HL-60 (cell line): ENCODE results near the gene RGS2.

Experiments
- DNase-seq, 2 experiments: peaks; one replicate each; pipeline ENCODE4 v3.0.0-alpha.2; 2010 to 2020; ENCODE audit warnings: low read depth in 1 of 2, low spot score in 1 of 2
- H3K27ac ChIP-seq: fragments of 250-450 bp; sonication (Bioruptor Pico); replicated peaks from 2 replicates; pipeline ENCODE4 v1.5.1; 2020; ENCODE audit warnings: mild to moderate bottlenecking, moderate library complexity
- H3K27me3 ChIP-seq: fragments of 250-450 bp; sonication (Bioruptor Pico); 2 replicates; pipeline ENCODE4 v1.5.1; 2021; ENCODE audit warnings: mild to moderate bottlenecking, moderate library complexity; ENCODE audit not compliant: insufficient read depth, poor library complexity, severe bottlenecking
- H3K4me3 ChIP-seq: replicated peaks from 2 replicates; pipeline ENCODE4 v1.5.1; 2011; ENCODE audit warnings: mild to moderate bottlenecking, control low read depth, low read length; ENCODE audit not compliant: insufficient read depth
- GABPA ChIP-seq: IDR thresholded peaks from 2 replicates; pipeline ENCODE4 v1.6.1; 2012; ENCODE audit warnings: low read depth
- POLR2AphosphoS5 ChIP-seq: IDR thresholded peaks from 2 replicates; pipeline ENCODE4 v1.6.1; 2012; ENCODE audit warnings: low read depth
- SPI1 ChIP-seq: IDR thresholded peaks from 2 replicates; pipeline ENCODE4 v1.6.1; 2012; ENCODE audit warnings: low read depth, mild to moderate bottlenecking, borderline replicate concordance
- TF ChIP-seq, protein P1 (sequence below): IDR thresholded peaks from one replicate; pipeline ENCODE4 v1.5.1; 2011; ENCODE audit warnings: low read length, control low read depth, inconsistent platforms; ENCODE audit not compliant: insufficient read depth
- TF ChIP-seq, protein P2 (sequence below): IDR thresholded peaks from 2 replicates; pipeline ENCODE4 v1.6.1; 2012; ENCODE audit warnings: low read depth; ENCODE audit not compliant: insufficient replicate concordance

The RGS2 gene

DNA sequence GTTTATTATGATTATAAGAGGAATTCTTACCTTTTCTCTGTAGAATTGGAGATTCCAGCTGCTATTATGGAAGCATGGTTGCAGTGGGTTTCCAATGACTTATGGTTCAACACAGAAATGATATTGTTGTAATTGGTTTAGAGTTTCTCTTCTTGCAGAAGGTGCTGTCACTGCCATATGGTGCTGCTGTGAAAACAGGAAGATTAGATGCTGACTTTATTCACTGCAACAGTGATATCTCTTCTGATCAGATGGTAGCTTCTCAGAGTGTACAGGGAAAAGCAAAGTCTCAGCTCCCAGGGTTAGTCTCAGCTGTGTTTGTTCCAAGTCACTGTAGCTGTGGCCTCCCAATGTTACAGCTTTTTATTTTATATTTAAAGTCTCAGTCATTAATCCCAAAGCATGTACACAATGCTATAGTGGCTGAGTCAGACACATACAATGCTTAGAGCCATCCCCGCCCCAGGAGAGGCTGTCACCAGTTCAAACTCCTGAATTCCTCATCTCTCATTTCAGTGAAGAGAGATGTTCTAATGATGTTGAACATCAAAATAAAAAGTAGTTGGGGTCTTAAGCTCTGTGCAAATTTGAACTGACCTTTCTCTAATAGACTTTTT is 42.7 kb upstream of the RGS2 start:
- H3K27ac ChIP-seq: no peak overlapping the region
- DNase-seq: no peak
- TF ChIP-seq, protein P1, sequence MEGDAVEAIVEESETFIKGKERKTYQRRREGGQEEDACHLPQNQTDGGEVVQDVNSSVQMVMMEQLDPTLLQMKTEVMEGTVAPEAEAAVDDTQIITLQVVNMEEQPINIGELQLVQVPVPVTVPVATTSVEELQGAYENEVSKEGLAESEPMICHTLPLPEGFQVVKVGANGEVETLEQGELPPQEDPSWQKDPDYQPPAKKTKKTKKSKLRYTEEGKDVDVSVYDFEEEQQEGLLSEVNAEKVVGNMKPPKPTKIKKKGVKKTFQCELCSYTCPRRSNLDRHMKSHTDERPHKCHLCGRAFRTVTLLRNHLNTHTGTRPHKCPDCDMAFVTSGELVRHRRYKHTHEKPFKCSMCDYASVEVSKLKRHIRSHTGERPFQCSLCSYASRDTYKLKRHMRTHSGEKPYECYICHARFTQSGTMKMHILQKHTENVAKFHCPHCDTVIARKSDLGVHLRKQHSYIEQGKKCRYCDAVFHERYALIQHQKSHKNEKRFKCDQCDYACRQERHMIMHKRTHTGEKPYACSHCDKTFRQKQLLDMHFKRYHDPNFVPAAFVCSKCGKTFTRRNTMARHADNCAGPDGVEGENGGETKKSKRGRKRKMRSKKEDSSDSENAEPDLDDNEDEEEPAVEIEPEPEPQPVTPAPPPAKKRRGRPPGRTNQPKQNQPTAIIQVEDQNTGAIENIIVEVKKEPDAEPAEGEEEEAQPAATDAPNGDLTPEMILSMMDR: no peak
- TF ChIP-seq POLR2AphosphoS5: no peak
- H3K4me3 ChIP-seq: no peak overlapping the region
- H3K27me3 ChIP-seq: no peaks in the 10 kb centered on the region

DNA sequence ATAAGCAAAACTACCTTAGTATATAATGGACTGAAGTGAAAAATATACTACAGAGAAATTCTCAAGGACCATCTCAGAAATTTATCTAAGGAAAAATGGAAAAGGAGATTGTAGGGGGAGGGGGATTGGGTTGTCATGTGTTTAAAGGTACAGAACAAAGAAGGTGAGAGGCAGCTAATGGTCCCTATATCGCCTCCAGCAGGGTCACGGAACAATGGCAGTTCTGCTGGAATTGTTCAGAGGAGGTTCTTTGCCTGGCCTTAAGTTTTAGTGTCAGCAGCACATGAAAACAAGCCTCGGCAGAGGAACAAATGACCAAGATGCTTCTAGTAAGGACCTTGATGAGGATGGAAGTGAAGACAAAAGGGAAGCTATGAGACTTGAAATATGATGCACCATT is 42.0 kb upstream of the RGS2 start:
- no peak overlapping the region for H3K4me3 ChIP-seq
- H3K27ac ChIP-seq: no peak overlapping the region
- H3K27me3 ChIP-seq: no peaks in the 10 kb centered on the region
- no peak for DNase-seq
- TF ChIP-seq, protein P2, sequence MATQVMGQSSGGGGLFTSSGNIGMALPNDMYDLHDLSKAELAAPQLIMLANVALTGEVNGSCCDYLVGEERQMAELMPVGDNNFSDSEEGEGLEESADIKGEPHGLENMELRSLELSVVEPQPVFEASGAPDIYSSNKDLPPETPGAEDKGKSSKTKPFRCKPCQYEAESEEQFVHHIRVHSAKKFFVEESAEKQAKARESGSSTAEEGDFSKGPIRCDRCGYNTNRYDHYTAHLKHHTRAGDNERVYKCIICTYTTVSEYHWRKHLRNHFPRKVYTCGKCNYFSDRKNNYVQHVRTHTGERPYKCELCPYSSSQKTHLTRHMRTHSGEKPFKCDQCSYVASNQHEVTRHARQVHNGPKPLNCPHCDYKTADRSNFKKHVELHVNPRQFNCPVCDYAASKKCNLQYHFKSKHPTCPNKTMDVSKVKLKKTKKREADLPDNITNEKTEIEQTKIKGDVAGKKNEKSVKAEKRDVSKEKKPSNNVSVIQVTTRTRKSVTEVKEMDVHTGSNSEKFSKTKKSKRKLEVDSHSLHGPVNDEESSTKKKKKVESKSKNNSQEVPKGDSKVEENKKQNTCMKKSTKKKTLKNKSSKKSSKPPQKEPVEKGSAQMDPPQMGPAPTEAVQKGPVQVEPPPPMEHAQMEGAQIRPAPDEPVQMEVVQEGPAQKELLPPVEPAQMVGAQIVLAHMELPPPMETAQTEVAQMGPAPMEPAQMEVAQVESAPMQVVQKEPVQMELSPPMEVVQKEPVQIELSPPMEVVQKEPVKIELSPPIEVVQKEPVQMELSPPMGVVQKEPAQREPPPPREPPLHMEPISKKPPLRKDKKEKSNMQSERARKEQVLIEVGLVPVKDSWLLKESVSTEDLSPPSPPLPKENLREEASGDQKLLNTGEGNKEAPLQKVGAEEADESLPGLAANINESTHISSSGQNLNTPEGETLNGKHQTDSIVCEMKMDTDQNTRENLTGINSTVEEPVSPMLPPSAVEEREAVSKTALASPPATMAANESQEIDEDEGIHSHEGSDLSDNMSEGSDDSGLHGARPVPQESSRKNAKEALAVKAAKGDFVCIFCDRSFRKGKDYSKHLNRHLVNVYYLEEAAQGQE: no peak
- no peak for TF ChIP-seq GABPA
- TF ChIP-seq SPI1: no peak
- no peak for TF ChIP-seq POLR2AphosphoS5
- TF ChIP-seq, protein P1: no peak

DNA sequence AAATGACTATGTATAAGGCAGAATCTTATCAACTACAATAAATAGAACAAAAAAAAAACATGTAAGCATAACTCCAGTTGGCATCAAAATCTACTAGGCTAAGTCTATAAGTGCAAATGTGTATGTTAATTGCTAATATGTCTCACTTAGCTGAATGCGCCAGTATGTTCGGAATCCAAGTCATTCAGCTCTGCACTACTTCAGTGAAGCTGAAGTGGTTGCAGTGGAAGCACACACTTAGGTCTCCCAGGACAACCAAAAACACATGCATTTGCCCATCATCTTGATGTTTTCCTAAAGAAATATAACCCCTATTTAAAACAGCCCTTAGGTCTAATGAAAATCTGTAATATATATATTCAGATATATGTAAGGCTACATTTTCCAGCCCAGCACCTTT is 41.0 kb upstream of the RGS2 start:
- no peaks in the 10 kb centered on the region for H3K27me3 ChIP-seq
- TF ChIP-seq GABPA (no peak), SPI1 (no peak), POLR2AphosphoS5 (no peak)
- TF ChIP-seq, protein P1: no peak
- TF ChIP-seq, protein P2: no peak
- no peak overlapping the region for H3K4me3 ChIP-seq
- DNase-seq: no peak
- no peak overlapping the region for H3K27ac ChIP-seq

DNA sequence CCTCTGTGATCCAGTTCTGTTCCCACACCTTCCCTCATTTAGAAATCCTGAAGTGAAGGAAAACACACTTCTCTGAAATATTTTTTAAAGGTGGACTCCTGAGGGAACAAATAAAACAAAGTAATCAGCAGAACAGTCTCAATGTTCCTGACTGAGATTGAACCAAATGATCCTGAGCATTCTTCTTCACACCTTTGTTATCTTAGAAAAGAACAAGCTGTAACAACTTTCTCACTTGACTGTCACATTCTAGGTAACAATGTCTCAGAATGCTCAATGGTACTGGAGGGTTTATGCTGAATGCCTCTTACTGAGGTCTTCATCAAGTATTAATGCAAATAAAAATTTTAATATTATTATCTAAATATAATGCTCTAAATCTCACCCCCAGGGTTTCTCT is 40.4 kb upstream of the RGS2 start:
- Histone ChIP-seq H3K27me3 (no peaks in the 10 kb centered on the region), H3K4me3 (no peak overlapping the region), H3K27ac (no peak overlapping the region)
- no peak for DNase-seq
- no peak for TF ChIP-seq POLR2AphosphoS5
